Activated effector memory CD4-positive, alpha-beta T cell treated with anti-CD3 and anti-CD28 coated beads, Interleukin-2, amount 50 U/mL, for 16 hours (primary cell): Measurements from ENCODE around the gene DDN.

Source experiments
- DNase-seq: peaks from one replicate; pipeline ENCODE4 v3.0.0-alpha.2; 2020

Gene DDN

GRCh38 chr12:48999371-49000131, at the start of gene DDN:
Gene DDN, minus strand, starts transcription at chr12:48999375. Its CDS starts 88 bp downstream, at chr12:48999287.
- peak; percentile 80 for DNase-seq

DNA sequence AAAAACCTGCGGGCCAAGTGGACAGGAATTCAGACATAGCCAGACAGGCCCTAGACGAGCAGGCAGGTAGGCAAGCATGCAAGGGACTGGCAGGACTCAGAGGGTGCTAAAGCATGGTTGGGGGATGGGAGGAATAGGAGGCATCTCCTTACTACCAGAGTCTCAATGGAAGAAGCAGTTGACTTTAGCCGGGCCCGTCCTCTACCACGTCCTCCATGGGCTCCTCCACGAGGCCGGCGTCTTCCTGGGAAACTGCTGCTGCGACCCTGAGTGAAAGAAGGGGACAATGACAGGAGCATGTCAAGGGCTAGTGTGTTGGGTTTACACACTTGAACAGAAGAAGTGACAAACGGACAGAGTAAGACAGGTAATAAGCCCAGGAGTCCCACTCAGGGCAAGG, 49.8 kb upstream of the DDN start:
- no peak for DNase-seq

DNA sequence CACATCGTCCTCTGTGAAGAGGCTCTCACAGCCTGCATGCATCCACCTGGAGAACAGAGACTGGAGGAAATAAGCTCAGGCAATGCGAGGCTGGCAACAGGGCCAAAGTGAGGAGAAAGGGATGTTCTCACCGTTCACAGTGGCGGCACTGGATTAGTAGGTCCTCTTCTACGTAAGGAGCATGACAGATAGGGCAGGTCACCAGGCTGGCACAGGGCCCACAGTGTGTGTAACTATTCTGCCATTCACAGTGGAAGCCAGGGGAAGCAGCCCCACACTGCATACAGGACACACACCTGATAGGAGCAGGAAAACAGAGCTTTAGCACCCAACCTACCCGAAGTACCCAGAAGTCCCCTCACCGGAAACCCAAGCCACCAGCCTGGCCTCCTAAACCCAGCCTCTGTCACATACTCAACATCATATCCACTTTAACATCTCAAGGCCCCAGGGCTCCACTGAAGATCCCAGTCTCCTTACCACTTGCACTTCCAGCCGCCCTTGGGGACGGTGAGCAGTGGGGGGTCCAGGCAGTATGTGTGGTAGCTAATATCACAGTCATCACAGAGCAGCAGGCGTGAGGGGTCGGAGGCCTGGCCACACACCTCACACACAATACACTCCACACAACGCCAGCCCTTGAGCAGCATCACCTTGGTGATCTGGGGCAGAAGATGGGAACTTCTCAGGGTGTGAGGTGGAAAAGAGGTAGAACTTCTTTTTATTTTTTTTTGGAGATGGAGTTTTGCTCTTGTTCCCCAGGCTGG, 47.1 kb upstream of the DDN start:
- DNase-seq = no peak

DNA sequence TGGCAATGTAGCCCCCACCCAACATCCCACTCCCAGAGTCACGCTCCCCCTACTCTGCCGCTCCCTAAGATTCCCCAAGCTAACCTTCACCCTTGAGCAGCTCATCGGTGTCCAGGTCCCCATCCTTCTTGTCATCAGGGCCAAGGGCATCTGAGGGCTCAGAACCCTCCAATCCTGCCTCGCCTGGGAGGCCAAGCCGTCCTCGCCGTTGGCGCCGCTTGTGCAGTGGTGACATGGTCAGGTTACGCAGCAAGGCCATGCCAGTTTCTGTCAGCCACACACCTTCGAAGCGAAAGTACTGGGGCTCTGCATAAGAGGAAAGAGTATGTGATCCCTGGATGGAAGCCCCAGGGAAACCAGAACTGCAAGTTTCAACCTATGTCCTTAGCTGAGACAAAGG, 45.5 kb upstream of the DDN start:
- no peak for DNase-seq

GRCh38 chr12:49043856-49044258, 44.7 kb upstream of the DDN start:
- DNase-seq = peak; percentile 91

DNA sequence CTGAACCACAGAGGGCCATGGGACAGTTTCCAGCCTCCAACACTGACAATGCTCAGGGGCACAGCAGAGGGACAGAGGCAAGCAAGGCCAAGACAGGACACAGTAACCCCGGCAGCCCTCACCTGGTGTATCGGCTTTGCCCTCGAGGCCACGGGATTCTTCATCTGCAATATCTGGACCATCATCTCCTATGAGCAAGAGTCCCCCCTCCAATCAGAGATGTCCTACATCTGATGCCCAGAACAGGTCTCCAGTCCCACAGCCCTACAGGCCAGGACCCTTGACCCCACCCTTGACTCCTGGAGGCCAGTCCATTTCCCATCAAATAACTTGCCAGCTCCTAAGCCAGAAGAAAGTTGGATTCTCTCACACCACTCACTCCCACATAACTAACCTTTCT, 44.1 kb upstream of the DDN start:
- no peak for DNase-seq

GRCh38 chr12:49041881-49042484, 42.8 kb upstream of the DDN start:
- DNase-seq = no peak

- no peak for DNase-seq
These were observed 42.1 kb upstream of the DDN start for GRCh38 chr12:49041036-49041880.

- DNase-seq = no peak
These were observed 41.2 kb upstream of the DDN start for GRCh38 chr12:49040364-49040855.

DNA sequence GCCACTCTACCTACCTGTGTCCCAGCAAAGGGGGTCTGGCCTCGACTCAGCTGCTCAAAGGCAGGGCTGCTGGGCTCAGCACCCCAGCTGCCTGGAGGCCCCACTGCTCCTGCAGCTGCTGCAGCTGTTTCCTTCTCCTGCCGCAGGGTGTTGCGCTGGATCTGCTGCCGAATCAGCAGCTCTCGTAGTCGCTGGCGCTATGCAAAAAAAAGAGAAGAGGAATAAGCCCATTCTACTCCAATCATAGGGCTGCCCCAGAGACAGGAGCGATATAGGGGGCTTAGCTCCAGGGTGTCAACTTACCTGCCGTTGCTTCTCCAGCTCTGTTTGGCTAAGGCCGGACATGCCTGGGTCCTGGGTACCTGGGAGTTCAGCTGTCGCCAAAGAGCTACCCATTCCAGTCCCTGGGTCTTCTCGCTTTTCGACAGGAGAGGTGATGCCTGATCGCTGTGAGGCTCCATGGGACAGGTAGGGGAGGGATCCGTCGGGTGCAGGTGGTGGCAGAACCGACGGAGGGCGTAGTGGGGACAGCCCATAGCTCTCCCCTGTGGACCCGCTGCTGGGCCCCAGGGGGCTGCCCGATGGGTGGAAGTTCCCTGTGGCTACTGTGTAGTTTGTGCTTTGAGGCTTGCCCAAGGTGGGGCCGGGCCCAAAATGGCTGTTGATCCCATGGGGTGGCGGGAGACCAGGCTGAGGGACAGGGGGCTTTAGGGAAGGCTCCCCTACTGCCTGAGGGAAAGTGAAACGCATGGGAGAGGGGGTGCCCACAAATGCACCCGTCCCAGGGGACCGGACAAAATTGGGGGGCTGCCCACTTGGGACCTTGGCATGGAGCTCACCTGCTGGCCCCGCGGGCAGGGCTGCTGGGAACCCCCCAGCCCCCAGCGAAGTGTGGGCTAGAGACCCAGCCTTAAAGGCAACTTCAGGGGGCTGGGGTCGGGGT, 40.5 kb upstream of the DDN start:
- DNase-seq = no peak

DNA sequence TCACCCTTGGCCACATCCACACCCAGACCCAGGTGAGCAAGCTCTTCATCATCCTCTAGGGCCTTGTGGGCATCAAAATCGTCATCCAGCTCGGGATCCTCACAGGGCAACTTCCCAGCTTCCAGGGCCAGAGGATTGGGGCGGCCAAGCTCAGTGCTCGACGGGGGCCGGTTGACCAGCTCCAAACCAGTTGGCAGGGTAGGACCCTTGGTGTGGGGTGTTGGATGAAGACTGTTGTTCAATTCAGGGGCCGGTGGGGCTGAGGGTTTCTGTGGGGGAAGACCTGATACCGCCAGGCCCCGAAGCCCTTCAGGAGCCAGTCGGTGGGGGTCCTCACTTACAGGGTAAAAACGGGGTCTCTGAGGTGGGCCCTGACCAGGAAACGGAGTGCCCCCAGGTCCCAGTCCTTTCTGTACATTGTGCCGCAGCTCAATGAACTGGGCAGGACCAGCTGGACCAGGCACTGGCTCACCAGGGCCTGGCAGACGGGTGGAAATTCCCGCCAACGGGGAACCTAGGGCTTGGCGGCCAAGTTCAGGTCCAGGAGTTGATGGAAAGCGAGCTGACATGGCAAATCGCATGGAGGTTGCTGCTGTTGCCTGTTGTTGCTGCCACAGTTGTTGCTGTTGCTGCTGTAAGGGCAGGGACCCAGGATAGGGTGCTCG, 39.2 kb upstream of the DDN start:
- DNase-seq = no peak

GRCh38 chr12:49037947-49038237, 38.7 kb upstream of the DDN start:
- no peak for DNase-seq

- DNase-seq = no peak
These were observed 38.2 kb upstream of the DDN start for GRCh38 chr12:49037111-49037946.

- DNase-seq = no peak
These were observed 36.9 kb upstream of the DDN start for GRCh38 chr12:49036029-49036428.

DNA sequence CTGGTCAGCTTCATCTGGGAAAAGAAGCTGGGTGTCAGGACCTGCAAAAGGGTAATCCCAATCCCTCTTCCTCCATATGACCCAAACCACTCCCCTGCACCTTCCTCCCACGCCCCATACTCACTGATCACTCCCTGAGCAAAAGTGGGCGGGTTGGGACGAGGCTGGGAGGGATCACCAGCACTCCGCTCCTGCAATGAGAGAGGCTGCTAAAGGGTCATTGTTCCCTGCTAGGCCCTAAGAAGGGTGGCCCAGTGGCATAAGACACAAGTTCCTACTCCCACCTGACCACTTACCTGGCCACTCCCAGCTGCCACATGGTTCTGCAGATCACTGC, 35.1 kb upstream of the DDN start:
- no peak for DNase-seq

GRCh38 chr12:49033611-49034285, 34.6 kb upstream of the DDN start:
- DNase-seq = no peak

DNA sequence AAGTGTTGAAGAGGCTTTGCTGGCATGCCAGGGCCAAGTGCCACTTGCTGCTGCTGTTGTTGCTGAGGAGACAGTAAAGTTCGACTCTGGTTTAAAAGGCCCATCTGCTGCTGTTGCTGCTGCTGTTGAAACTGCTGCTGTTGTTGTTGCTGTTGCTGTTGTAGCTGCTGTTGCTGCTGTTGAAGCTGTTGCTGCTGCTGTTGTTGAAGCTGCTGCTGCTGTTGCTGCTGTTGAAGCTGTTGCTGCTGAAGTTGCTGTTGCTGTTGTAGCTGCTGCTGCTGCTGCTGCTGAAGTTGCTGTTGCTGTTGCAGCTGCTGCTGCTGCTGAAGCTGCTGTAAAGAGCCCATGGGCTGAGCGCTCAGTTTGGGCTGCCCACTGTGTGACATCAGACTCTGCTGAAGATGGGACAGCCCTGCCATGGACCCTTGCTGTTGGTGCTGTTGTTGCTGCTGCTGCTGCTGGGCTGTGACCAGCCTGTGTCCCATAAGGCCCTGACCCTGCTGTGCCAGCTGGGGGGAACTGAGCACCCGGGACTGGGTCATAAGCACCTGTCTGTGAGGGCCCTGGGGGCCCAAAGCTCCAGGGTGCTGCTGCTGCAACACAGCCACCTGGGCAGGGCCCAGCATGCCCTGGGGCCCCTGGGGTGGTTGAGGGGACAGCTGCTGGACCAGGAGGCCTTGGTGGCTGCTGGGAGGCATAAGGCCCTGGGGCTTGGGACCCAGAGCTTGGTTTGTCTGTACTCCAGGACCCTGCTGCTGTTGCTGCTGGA, 33.7 kb upstream of the DDN start:
- DNase-seq = peak; percentile 61

GRCh38 chr12:49032276-49032675, 33.1 kb upstream of the DDN start:
- no peak for DNase-seq

DNA sequence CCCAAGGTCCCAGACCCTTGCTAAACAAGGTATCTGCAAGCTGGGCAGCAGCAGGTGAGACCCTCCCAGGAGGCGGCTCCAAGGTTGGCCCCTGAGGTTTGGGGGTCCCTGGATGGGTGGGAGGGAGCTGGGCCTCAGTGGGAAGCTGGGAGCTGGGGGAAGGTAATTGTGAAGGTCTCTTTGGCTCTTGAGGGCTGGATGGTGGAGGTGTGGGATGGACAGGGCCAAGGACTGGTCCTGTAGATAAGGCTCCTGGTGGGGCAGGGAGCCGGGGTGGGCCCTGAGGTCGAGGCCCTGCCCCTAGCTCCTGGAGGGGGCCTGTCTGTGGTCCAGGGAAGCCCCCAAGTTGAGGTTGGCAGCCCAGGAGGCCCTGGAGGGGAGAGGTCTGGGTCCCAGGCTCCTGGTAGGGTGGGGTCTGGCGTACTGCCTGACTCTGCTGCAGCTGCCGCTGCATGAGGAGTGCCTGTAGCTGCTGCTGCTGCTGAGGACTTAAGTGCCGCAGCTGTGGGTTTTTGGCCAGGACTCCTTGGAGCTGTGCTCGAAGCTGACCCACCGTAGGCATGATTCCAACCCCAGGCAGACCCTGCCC, 32.5 kb upstream of the DDN start:
- no peak for DNase-seq
